Vagina (tissue), 2 donors: Measurements from ENCODE around the gene RPLP1. TPM values are rescaled to one million over a fixed set of nuclear protein-coding genes. Genes with fewer than 3 reads are reported as not detected.

Experiments
- DNase-seq, 2 donors: peaks; one replicate each; pipeline ENCODE4 v3.0.0-alpha.2; 2017; ENCODE audit errors: extremely low spot score in 2 of 2
- H3K27ac ChIP-seq: fragments of 200-600 bp; sonication (generic); one replicate; pipeline ENCODE4 v1.5.1; 2019
- H3K27me3 ChIP-seq: fragments of 200-600 bp; sonication (generic); one replicate; pipeline ENCODE4 v1.5.1; 2019
- H3K36me3 ChIP-seq, 2 donors: fragments of 200-600 bp; sonication (generic); one replicate each; pipeline ENCODE4 v1.5.1; 2017 to 2019
- H3K4me1 ChIP-seq: fragments of 200-600 bp; sonication (generic); one replicate; pipeline ENCODE4 v1.5.1; 2019
- H3K4me3 ChIP-seq, 2 donors: fragments of 200-600 bp; sonication (generic); 1 replicate in 1 of 2; 2 replicates in 1 of 2; pipeline ENCODE4 v1.5.1; 2016 to 2019
- H3K9me3 ChIP-seq: fragments of 200-600 bp; sonication (generic); one replicate; pipeline ENCODE4 v1.5.1; 2019
- CTCF ChIP-seq, 3 experiments: fragments of 450-650 bp in 2 of 3; fragments of 200-600 bp in 1 of 3; sonication (generic) in 1 of 3; IDR thresholded peaks; one replicate each; pipeline ENCODE4 v1.5.1; 2017 to 2019; ENCODE audit warnings: antibody characterized with exemption in 3 of 3, mild to moderate bottlenecking in 2 of 3, moderate library complexity in 2 of 3
- POLR2A ChIP-seq, 2 donors: fragments of 450-650 bp; IDR thresholded peaks; one replicate each; pipeline ENCODE4 v1.6.1; 2017; ENCODE audit warnings: antibody characterized with exemption in 2 of 2, mild to moderate bottlenecking in 2 of 2, moderate library complexity in 2 of 2
- POLR2AphosphoS5 ChIP-seq, 2 donors: sonication (generic); formaldehyde crosslinking; IDR thresholded peaks; one replicate each; pipeline ENCODE4 v1.9.0; 2017; ENCODE audit warnings: antibody characterized with exemption in 2 of 2, mild to moderate bottlenecking in 2 of 2, low read depth in 1 of 2; ENCODE audit not compliant: insufficient read depth in 1 of 2
- intact Hi-C: fragments of 100-400 bp; cut with DNase I; formaldehyde crosslinking; loops from one replicate; pipeline ENCODE4 v1.15.1; 2023
- total RNA-seq: library from RNA; depleted of rRNA; stranded (reverse); fragments of >200 nt; gene quantifications from one replicate; pipeline ENCODE4 v1.2.3, GENCODE V29; 2016

Gene RPLP1
- total RNA-seq, 1 donor from 2014 or later: 1,258 TPM

GRCh38 chr15:69454953-69455352 lies 2.3 kb downstream of the RPLP1 start:
- Histone ChIP-seq H3K27ac (peak overlapping the region; percentile 95), H3K27me3 (no peaks in the 10 kb centered on the region), H3K9me3 (no peaks in the 10 kb centered on the region), H3K4me1 (peaks cover 40% of the 10 kb centered on the region), H3K4me3 (peak overlapping the region in 1 of 2 donors; percentile 93), H3K36me3 (peaks cover 0 to 26% of the 10 kb centered on the region in 2 donors)
- intact Hi-C loops: no loop called here
- TF ChIP-seq POLR2AphosphoS5 (IDR thresholded peaks at IDR 0.05; ENCODE audit: insufficient read depth in 1 of 2, low read depth in 1 of 2) (no peak), CTCF (IDR thresholded peaks at IDR 0.05) (no peak), POLR2A (IDR thresholded peaks at IDR 0.05) (no peak)
- DNase-seq: no peak

GRCh38 chr15:69456208-69457166 lies 3.9 kb downstream of the RPLP1 start:
- H3K27me3 ChIP-seq: no peaks in the 10 kb centered on the region
- TF ChIP-seq POLR2AphosphoS5 (IDR thresholded peaks at IDR 0.05; ENCODE audit: insufficient read depth in 1 of 2, low read depth in 1 of 2): no peak
- peaks cover 42% of the 10 kb centered on the region for H3K4me1 ChIP-seq
- H3K4me3 ChIP-seq: no peak overlapping the region
- no peak for DNase-seq
- peaks cover 0 to 26% of the 10 kb centered on the region in 2 donors for H3K36me3 ChIP-seq
- no peaks in the 10 kb centered on the region for H3K9me3 ChIP-seq
- intact Hi-C loops: no loop called here
- no peak overlapping the region for H3K27ac ChIP-seq

- Histone ChIP-seq H3K4me1 (peaks cover 45% of the 10 kb centered on the region), H3K27ac (no peak overlapping the region), H3K27me3 (no peaks in the 10 kb centered on the region), H3K9me3 (no peaks in the 10 kb centered on the region), H3K36me3 (peaks cover 0 to 26% of the 10 kb centered on the region in 2 donors), H3K4me3 (no peak overlapping the region)
- TF ChIP-seq POLR2AphosphoS5 (IDR thresholded peaks at IDR 0.05; ENCODE audit: insufficient read depth in 1 of 2, low read depth in 1 of 2) (no peak), CTCF (IDR thresholded peaks at IDR 0.05) (no peak), POLR2A (IDR thresholded peaks at IDR 0.05) (no peak)
- intact Hi-C loops: no loop called here
- no peak for DNase-seq
Observed at GRCh38 chr15:69457304-69458280, 5.0 kb downstream of the RPLP1 start.

GRCh38 chr15:69459066-69459465 lies 6.4 kb downstream of the RPLP1 start:
- Histone ChIP-seq H3K4me1 (peaks cover 46% of the 10 kb centered on the region), H3K9me3 (no peaks in the 10 kb centered on the region), H3K36me3 (peaks cover 0 to 26% of the 10 kb centered on the region in 2 donors), H3K4me3 (no peak overlapping the region), H3K27me3 (no peaks in the 10 kb centered on the region), H3K27ac (no peak overlapping the region)
- intact Hi-C loops: no loop called here
- DNase-seq: no peak
- TF ChIP-seq CTCF (IDR thresholded peaks at IDR 0.05) (no peak), POLR2AphosphoS5 (IDR thresholded peaks at IDR 0.05; ENCODE audit: insufficient read depth in 1 of 2, low read depth in 1 of 2) (no peak), POLR2A (IDR thresholded peaks at IDR 0.05) (no peak)

GRCh38 chr15:69460481-69460880 lies 7.9 kb downstream of the RPLP1 start:
- Histone ChIP-seq H3K4me1 (peaks cover 32% of the 10 kb centered on the region), H3K36me3 (peaks cover 0 to 16% of the 10 kb centered on the region in 2 donors), H3K27me3 (no peaks in the 10 kb centered on the region), H3K4me3 (no peak overlapping the region), H3K9me3 (no peaks in the 10 kb centered on the region), H3K27ac (no peak overlapping the region)
- intact Hi-C loops: no loop called here
- TF ChIP-seq POLR2A (IDR thresholded peaks at IDR 0.05) (no peak), POLR2AphosphoS5 (IDR thresholded peaks at IDR 0.05; ENCODE audit: insufficient read depth in 1 of 2, low read depth in 1 of 2) (no peak), CTCF (IDR thresholded peaks at IDR 0.05) (no peak)
- no peak for DNase-seq
